Endodermal cell (in vitro differentiated cells): ENCODE measurements around the gene ZBTB4. TPM values are rescaled to one million over a fixed set of nuclear protein-coding genes. Genes with fewer than 3 reads are reported as not detected.

Source experiments
- DNase-seq: peaks from one replicate; pipeline ENCODE4 v3.0.0-alpha.2; 2017
- H3K27ac ChIP-seq: 2 replicates; pipeline ENCODE4 v1.5.1; 2013; ENCODE audit warnings: mild to moderate bottlenecking, low read depth, low read length, moderate library complexity
- H3K27me3 ChIP-seq: 2 replicates; pipeline ENCODE4 v1.6.1; 2013; ENCODE audit warnings: mild to moderate bottlenecking, low read length, moderate library complexity; ENCODE audit not compliant: insufficient read depth, control insufficient read depth, poor library complexity, severe bottlenecking
- H3K36me3 ChIP-seq: 2 replicates; pipeline ENCODE4 v1.7.0; 2013; ENCODE audit warnings: mild to moderate bottlenecking, low read length, moderate library complexity; ENCODE audit not compliant: control insufficient read depth, insufficient read depth
- H3K4me1 ChIP-seq: one replicate; pipeline ENCODE4 v1.7.0; 2013; ENCODE audit warnings: low read length; ENCODE audit not compliant: control insufficient read depth, insufficient read depth
- H3K4me3 ChIP-seq: 2 replicates; pipeline ENCODE4 v1.5.1; 2013; ENCODE audit warnings: mild to moderate bottlenecking, low read length, moderate library complexity
- H3K9ac ChIP-seq: 2 replicates; pipeline ENCODE4 v1.6.1; 2013; ENCODE audit warnings: mild to moderate bottlenecking, low read length, moderate library complexity; ENCODE audit not compliant: poor library complexity, severe bottlenecking; ENCODE audit errors: extremely low read depth
- H3K9me3 ChIP-seq: 2 replicates; pipeline ENCODE4 v1.6.1; 2013; ENCODE audit warnings: mild to moderate bottlenecking, low read length, moderate library complexity; ENCODE audit not compliant: control insufficient read depth
- H3K27ac Mint-ChIP-seq: 2 replicates; pipeline ENCODE4 v1.8.0; 2020; ENCODE audit warnings: mixed read lengths
- H3K27me3 Mint-ChIP-seq: 2 replicates; pipeline ENCODE4 v1.8.0; 2021; ENCODE audit warnings: mild to moderate bottlenecking, mixed read lengths; ENCODE audit not compliant: insufficient read depth
- H3K36me3 Mint-ChIP-seq: 2 replicates; pipeline ENCODE4 v1.8.0; 2020; ENCODE audit warnings: low read depth, mixed read lengths
- H3K4me1 Mint-ChIP-seq: 2 replicates; pipeline ENCODE4 v1.8.0; 2020; ENCODE audit warnings: mixed read lengths
- H3K4me3 Mint-ChIP-seq: 2 replicates; pipeline ENCODE4 v1.8.0; 2020; ENCODE audit warnings: mild to moderate bottlenecking, moderate library complexity, mixed read lengths
- H3K9me3 Mint-ChIP-seq: 2 replicates; pipeline ENCODE4 v1.8.0; 2020; ENCODE audit warnings: mild to moderate bottlenecking, mixed read lengths
- CTCF ChIP-seq: fragments of 200-600 bp; sonication (generic); conservative IDR thresholded peaks from 2 replicates; pipeline ENCODE4 v1.5.0; 2021; ENCODE audit warnings: antibody characterized with exemption, mild to moderate bottlenecking
- WGBS, 2 experiments: methylation state at CpG; one replicate each; pipeline versions ENCODE4 v1.1.5 to v1.1.7; 2013; ENCODE audit warnings: missing lambda C conversion rate in 2 of 2, mixed read lengths in 1 of 2; ENCODE audit not compliant: insufficient coverage in 1 of 2, insufficient read length in 1 of 2; 5-methylcytosine and 5-hydroxymethylcytosine counted together
- total RNA-seq, 2 donors: library from RNA; stranded (reverse); fragmentation: NEBNext Ultra II Directional in 1 of 2; extraction: Animal tissue kit (Norgen Biotek cat#: 25700) in 1 of 2; gene quantifications; 2 replicates in 1 of 2; 3 replicates in 1 of 2; pipeline ENCODE4 v1.2.1, GENCODE V29; 2021

The ZBTB4 gene
- total RNA-seq, 2 donors from 2014 or later = 18.8 to 25.5 TPM

DNA sequence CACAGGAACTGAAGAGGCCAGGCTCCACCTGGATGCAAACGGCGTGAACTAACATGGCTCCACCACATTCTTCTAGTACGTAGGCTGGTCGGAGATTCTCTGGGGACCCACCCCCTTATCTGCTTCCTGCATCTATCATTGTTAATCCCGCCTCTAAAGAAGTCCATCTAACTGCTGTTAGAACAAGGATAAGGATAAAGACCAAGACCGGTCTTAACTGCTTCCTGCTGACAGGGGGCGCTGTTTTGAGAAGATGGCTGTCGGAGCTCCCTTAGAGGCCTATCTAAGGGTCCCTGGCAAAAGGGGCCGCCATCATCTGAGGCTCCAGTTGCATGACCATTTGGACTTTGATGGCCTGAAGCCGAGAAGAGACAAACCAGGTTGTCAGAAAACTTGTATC is 43.6 kb upstream of the ZBTB4 start:
- peaks cover 10% of the 10 kb centered on the region for H3K9me3 ChIP-seq
- H3K4me1 ChIP-seq = no peaks in the 10 kb centered on the region
- DNase-seq = peak; percentile 87
- H3K9ac ChIP-seq = no peak overlapping the region
- no peaks in the 10 kb centered on the region for H3K27me3 ChIP-seq
- 43 to 68% methylated on average over 7 to 10 of the region's 10 CpGs for WGBS, 2 experiments
- no peaks in the 10 kb centered on the region for H3K4me1 Mint-ChIP-seq
- peaks cover 31% of the 10 kb centered on the region for H3K9me3 Mint-ChIP-seq
- peak overlapping the region; percentile 48 for H3K27ac Mint-ChIP-seq
- no peak overlapping the region for H3K27ac ChIP-seq
- no peaks in the 10 kb centered on the region for H3K36me3 ChIP-seq
- H3K27me3 Mint-ChIP-seq = peaks cover 11% of the 10 kb centered on the region
- H3K4me3 ChIP-seq = no peak overlapping the region
- peak; percentile 82 for TF ChIP-seq CTCF
- no peak overlapping the region for H3K4me3 Mint-ChIP-seq
- no peaks in the 10 kb centered on the region for H3K36me3 Mint-ChIP-seq

DNA sequence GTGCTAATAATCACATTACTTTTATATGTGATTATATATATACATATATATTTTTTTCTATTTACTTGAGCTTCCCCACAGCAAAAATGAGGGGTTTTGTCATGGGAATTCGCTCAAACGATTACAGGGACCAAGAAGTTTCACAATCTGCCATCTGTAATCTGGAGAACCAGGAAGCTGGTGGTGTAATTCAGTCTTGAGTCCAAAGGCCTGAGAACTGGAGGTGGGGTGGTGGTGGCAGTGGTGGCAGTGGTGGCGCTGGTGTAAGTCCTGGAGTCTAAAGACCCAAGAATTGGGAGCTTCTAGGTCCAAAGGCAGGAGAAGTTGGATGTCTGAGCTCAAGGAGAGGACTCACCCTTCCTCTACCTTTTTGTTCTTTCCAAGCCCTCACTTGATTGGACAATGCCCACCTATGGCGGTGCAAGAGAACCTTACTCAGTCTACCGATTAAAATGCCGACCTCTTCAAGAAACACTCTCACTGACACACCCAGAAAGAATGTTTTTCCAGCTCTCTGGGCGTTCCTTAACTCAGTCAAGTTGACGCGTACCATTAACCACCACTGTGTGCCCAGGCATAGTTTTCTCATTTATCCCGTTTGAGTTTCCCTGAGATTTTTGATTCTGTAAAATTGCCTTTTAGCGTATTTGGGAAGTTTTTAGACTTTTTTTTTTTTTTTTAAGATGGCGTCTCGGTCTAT is 36.6 kb upstream of the ZBTB4 start:
- peaks cover 36% of the 10 kb centered on the region for H3K36me3 Mint-ChIP-seq
- H3K9me3 Mint-ChIP-seq = no peaks in the 10 kb centered on the region
- Histone ChIP-seq H3K9me3 (no peaks in the 10 kb centered on the region), H3K36me3 (peaks cover 42% of the 10 kb centered on the region), H3K4me3 (no peak overlapping the region), H3K27me3 (no peaks in the 10 kb centered on the region), H3K4me1 (no peaks in the 10 kb centered on the region), H3K27ac (no peak overlapping the region), H3K9ac (no peak overlapping the region)
- H3K4me3 Mint-ChIP-seq = no peak overlapping the region
- no peaks in the 10 kb centered on the region for H3K27me3 Mint-ChIP-seq
- no peak for TF ChIP-seq CTCF
- 84 to 87% methylated on average over 8 to 13 of the region's 13 CpGs for WGBS, 2 experiments
- H3K27ac Mint-ChIP-seq = no peak overlapping the region
- H3K4me1 Mint-ChIP-seq = no peaks in the 10 kb centered on the region
- no peak for DNase-seq

- no peak for TF ChIP-seq CTCF
- H3K4me1 ChIP-seq = no peaks in the 10 kb centered on the region
- Mint-ChIP-seq H3K9me3 (no peaks in the 10 kb centered on the region), H3K4me3 (no peak overlapping the region), H3K36me3 (peaks cover 57% of the 10 kb centered on the region), H3K4me1 (no peaks in the 10 kb centered on the region), H3K27ac (no peak overlapping the region), H3K27me3 (no peaks in the 10 kb centered on the region)
- no peak for DNase-seq
- WGBS, 2 experiments = 89 to 92% methylated on average over 5 to 17 of the region's 17 CpGs
- H3K4me3 ChIP-seq = no peak overlapping the region
- no peaks in the 10 kb centered on the region for H3K27me3 ChIP-seq
- H3K27ac ChIP-seq = no peak overlapping the region
- H3K9ac ChIP-seq = no peak overlapping the region
- H3K9me3 ChIP-seq = no peaks in the 10 kb centered on the region
- peaks cover 64% of the 10 kb centered on the region for H3K36me3 ChIP-seq
Measured at GRCh38 chr17:7513850-7514419, 34.5 kb upstream of the ZBTB4 start.
